ENCODE results near the gene C20orf204. TPM values are rescaled to one million over a fixed set of nuclear protein-coding genes. Genes with fewer than 3 reads are reported as not detected.

Gene C20orf204
- total and polyA plus RNA-seq, 4 donors, result 0.07 to 0.59 (median 0.12) TPM

GRCh38 chr20:64067733-64068307, 31.8 kb downstream of the C20orf204 start:
- DNase-seq (ENCODE audit: low spot score), result no peak
- Histone ChIP-seq H3K9me3 (ENCODE audit: control insufficient read depth in 4 of 4, low read length in 3 of 4) (no peaks in the 10 kb centered on the region), H3K27me3 (ENCODE audit: control insufficient read depth in 4 of 4, insufficient read depth in 4 of 4, low read length in 3 of 4) (no peaks in the 10 kb centered on the region), H3K9ac (ENCODE audit: low read depth in 1 of 2, low read length in 2 of 2) (no peak overlapping the region), H3K36me3 (ENCODE audit: control insufficient read depth in 4 of 4, insufficient read depth in 3 of 4, low read depth in 1 of 4, low read length in 3 of 4) (peaks cover 0 to 6% (median 0%) of the 10 kb centered on the region in 4 donors), H3K27ac (ENCODE audit: low read depth in 1 of 2, low read length in 2 of 2) (no peak overlapping the region), H3K4me1 (ENCODE audit: control insufficient read depth in 4 of 4, insufficient read depth in 4 of 4, low read length in 3 of 4) (peaks cover 24 to 56% (median 47%) of the 10 kb centered on the region in 4 donors), H3K4me3 (ENCODE audit: low read depth in 1 of 3, low read length in 3 of 3) (no peak overlapping the region)
- WGBS, result 84% methylated on average over 12 of the region's 12 CpGs
- TF ChIP-seq GABPA (IDR thresholded peaks at IDR 0.05 in 1 of 2, conservative IDR thresholded peaks at IDR 0.05 in 1 of 2), result no peak
- no peak for TF ChIP-seq TAF1 (conservative IDR thresholded peaks at IDR 0.05)
- TF ChIP-seq EGR1 (IDR thresholded peaks at IDR 0.05; ENCODE audit: low read depth in 2 of 2), result no peak
- TF ChIP-seq RXRA (IDR thresholded peaks at IDR 0.05), result no peak
- TF ChIP-seq ZBTB33 (IDR thresholded peaks at IDR 0.05), result no peak
- no peak for TF ChIP-seq REST (IDR thresholded peaks at IDR 0.05)
- TF ChIP-seq CTCF (IDR thresholded peaks at IDR 0.05; ENCODE audit: low read depth, low read length, missing input control), result no peak
- no peak for TF ChIP-seq SP1 (IDR thresholded peaks at IDR 0.05)
- no peak for TF ChIP-seq HNF4G (IDR thresholded peaks at IDR 0.05)

- TF ChIP-seq REST (IDR thresholded peaks at IDR 0.05) (no peak), RXRA (IDR thresholded peaks at IDR 0.05) (no peak), GABPA (IDR thresholded peaks at IDR 0.05 in 1 of 2, conservative IDR thresholded peaks at IDR 0.05 in 1 of 2) (no peak), CTCF (IDR thresholded peaks at IDR 0.05; ENCODE audit: low read depth, low read length, missing input control) (no peak), ATF3 (IDR thresholded peaks at IDR 0.05) (no peak), NR2F2 (IDR thresholded peaks at IDR 0.05) (no peak), MAX (IDR thresholded peaks at IDR 0.05) (no peak)
- H3K9me3 ChIP-seq (ENCODE audit: control insufficient read depth in 4 of 4, low read length in 3 of 4), result no peaks in the 10 kb centered on the region
- no peak overlapping the region for H3K27ac ChIP-seq (ENCODE audit: low read depth in 1 of 2, low read length in 2 of 2)
- no peak overlapping the region for H3K9ac ChIP-seq (ENCODE audit: low read depth in 1 of 2, low read length in 2 of 2)
- peaks cover 0 to 7% (median 0%) of the 10 kb centered on the region in 4 donors for H3K36me3 ChIP-seq (ENCODE audit: control insufficient read depth in 4 of 4, insufficient read depth in 3 of 4, low read depth in 1 of 4, low read length in 3 of 4)
- WGBS, result 85% methylated on average over 12 of the region's 12 CpGs
- H3K4me1 ChIP-seq (ENCODE audit: control insufficient read depth in 4 of 4, insufficient read depth in 4 of 4, low read length in 3 of 4), result peaks cover 24 to 51% (median 44%) of the 10 kb centered on the region in 4 donors
- no peak overlapping the region for H3K4me3 ChIP-seq (ENCODE audit: low read depth in 1 of 3, low read length in 3 of 3)
- no peaks in the 10 kb centered on the region for H3K27me3 ChIP-seq (ENCODE audit: control insufficient read depth in 4 of 4, insufficient read depth in 4 of 4, low read length in 3 of 4)
- no peak for DNase-seq (ENCODE audit: low spot score)
Observed at GRCh38 chr20:64068386-64069208, 32.6 kb downstream of the C20orf204 start.
